Neural progenitor cell (in vitro differentiated cells): ENCODE data around the gene MAP4K5. TPM values are rescaled to one million over a fixed set of nuclear protein-coding genes. Genes with fewer than 3 reads are reported as not detected.

ENCODE experiments used
- DNase-seq: peaks from one replicate; pipeline ENCODE4 v3.0.0-alpha.2; 2016; ENCODE audit warnings: low spot score
- H2AFZ ChIP-seq: fragments of 200-600 bp; sonication (generic); replicated peaks from 2 replicates; pipeline ENCODE4 v1.6.1; 2016; ENCODE audit warnings: antibody characterized with exemption
- H3F3A ChIP-seq: fragments of 200-600 bp; sonication (generic); 2 replicates; pipeline ENCODE4 v1.6.1; 2016; ENCODE audit warnings: antibody characterized with exemption, low read depth
- H3K27ac ChIP-seq: fragments of 200-600 bp; sonication (generic); 2 replicates; pipeline ENCODE4 v1.5.1; 2016; ENCODE audit warnings: mild to moderate bottlenecking
- H3K27me3 ChIP-seq: fragments of 200-600 bp; sonication (generic); 2 replicates; pipeline ENCODE4 v1.6.1; 2016; ENCODE audit warnings: mild to moderate bottlenecking, moderate library complexity
- H3K36me3 ChIP-seq: fragments of 200-600 bp; sonication (generic); 2 replicates; pipeline ENCODE4 v1.5.1; 2016
- H3K4me1 ChIP-seq: fragments of 200-600 bp; sonication (generic); 2 replicates; pipeline ENCODE4 v1.6.1; 2016; ENCODE audit warnings: mixed run types
- H3K4me2 ChIP-seq: fragments of 200-600 bp; sonication (generic); 2 replicates; pipeline ENCODE4 v1.6.1; 2016
- H3K4me3 ChIP-seq: fragments of 200-600 bp; sonication (generic); 2 replicates; pipeline ENCODE4 v1.5.1; 2016
- H3K79me2 ChIP-seq: fragments of 200-600 bp; sonication (generic); 2 replicates; pipeline ENCODE4 v1.6.1; 2016; ENCODE audit warnings: low read depth
- H3K9ac ChIP-seq: fragments of 200-600 bp; sonication (generic); 2 replicates; pipeline ENCODE4 v1.6.1; 2016
- H3K9me3 ChIP-seq: fragments of 200-600 bp; sonication (generic); 2 replicates; pipeline ENCODE4 v1.5.1; 2016; ENCODE audit warnings: low read depth
- H4K20me1 ChIP-seq: fragments of 200-600 bp; sonication (generic); 2 replicates; pipeline ENCODE4 v1.6.1; 2016; ENCODE audit warnings: low read depth
- H3K27ac Mint-ChIP-seq: 3 replicates; pipeline ENCODE4 v1.8.0; 2021; ENCODE audit warnings: mixed read lengths
- H3K27me3 Mint-ChIP-seq: 2 replicates; pipeline ENCODE4 v1.8.0; 2022; ENCODE audit warnings: low read depth, mild to moderate bottlenecking, inconsistent platforms, moderate library complexity, mixed read lengths; ENCODE audit not compliant: insufficient read depth
- H3K36me3 Mint-ChIP-seq: 3 replicates; pipeline ENCODE4 v1.8.0; 2021; ENCODE audit warnings: mixed read lengths
- H3K4me1 Mint-ChIP-seq: 3 replicates; pipeline ENCODE4 v1.8.0; 2021; ENCODE audit warnings: mixed read lengths
- H3K4me3 Mint-ChIP-seq: 3 replicates; pipeline ENCODE4 v1.8.0; 2021; ENCODE audit warnings: mild to moderate bottlenecking, moderate library complexity, mixed read lengths
- H3K9me3 Mint-ChIP-seq: 3 replicates; pipeline ENCODE4 v1.8.0; 2020; ENCODE audit warnings: mixed read lengths
- CTCF ChIP-seq: fragments of 200-600 bp; sonication (generic); IDR thresholded peaks from 2 replicates; pipeline ENCODE4 v1.5.1; 2017; ENCODE audit warnings: antibody characterized with exemption, mild to moderate bottlenecking
- EZH2 ChIP-seq: fragments of 200-600 bp; sonication (generic); IDR thresholded peaks from 2 replicates; pipeline ENCODE4 v1.6.1; 2017; ENCODE audit warnings: antibody characterized with exemption, mild to moderate bottlenecking, moderate library complexity
- EZH2phosphoT487 ChIP-seq: fragments of 200-600 bp; sonication (generic); IDR thresholded peaks from 2 replicates; pipeline ENCODE4 v1.6.1; 2017; ENCODE audit warnings: antibody characterized with exemption
- total RNA-seq: library from RNA; depleted of rRNA; stranded (reverse); fragments of >200 nt; gene quantifications from 2 replicates; pipeline ENCODE4 v1.2.3, GENCODE V29; 2015; ENCODE audit warnings: low replicate concordance

Gene MAP4K5
- total RNA-seq, 1 donor from 2014 or later, result 114 TPM

DNA sequence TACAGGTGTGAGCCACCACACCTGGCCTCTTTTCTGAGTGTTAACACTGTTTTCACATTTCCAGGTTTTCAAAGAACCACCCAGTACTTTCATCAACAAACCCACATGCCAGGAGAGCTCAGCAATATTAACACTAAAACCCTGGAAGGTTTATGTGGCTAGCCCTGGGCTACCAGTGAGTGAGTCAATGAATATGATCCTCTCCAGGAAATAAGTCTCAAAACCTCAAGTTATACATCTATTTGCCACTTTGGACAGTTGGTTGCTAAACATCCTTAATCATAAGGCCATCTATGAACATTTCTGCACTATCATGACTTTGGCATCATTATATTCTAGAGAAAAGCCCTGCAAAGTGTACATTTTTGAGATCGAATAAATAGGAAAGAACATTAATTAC is 129.4 kb downstream of the MAP4K5 start:
- Mint-ChIP-seq H3K4me1 (peaks cover 9% of the 10 kb centered on the region), H3K36me3 (peaks cover 11% of the 10 kb centered on the region), H3K27me3 (peaks cover 3% of the 10 kb centered on the region), H3K4me3 (no peak overlapping the region), H3K27ac (no peak overlapping the region), H3K9me3 (peaks cover 10% of the 10 kb centered on the region)
- H3K4me1 ChIP-seq, result peaks cover 7% of the 10 kb centered on the region
- no peak for DNase-seq
- H3K4me2 ChIP-seq, result no peak overlapping the region
- H3K27ac ChIP-seq, result no peak overlapping the region
- H3K79me2 ChIP-seq, result no peaks in the 10 kb centered on the region
- no peaks in the 10 kb centered on the region for H3K36me3 ChIP-seq
- H4K20me1 ChIP-seq, result no peaks in the 10 kb centered on the region
- no peak for TF ChIP-seq EZH2
- no peak for TF ChIP-seq EZH2phosphoT487
- TF ChIP-seq CTCF, result no peak
- H3K9ac ChIP-seq, result no peak overlapping the region
- H3K27me3 ChIP-seq, result peaks cover 4% of the 10 kb centered on the region
- peaks cover 33% of the 10 kb centered on the region for H3F3A ChIP-seq
- no peak overlapping the region for H2AFZ ChIP-seq
- H3K9me3 ChIP-seq, result peaks cover 4% of the 10 kb centered on the region
- H3K4me3 ChIP-seq, result no peak overlapping the region

DNA sequence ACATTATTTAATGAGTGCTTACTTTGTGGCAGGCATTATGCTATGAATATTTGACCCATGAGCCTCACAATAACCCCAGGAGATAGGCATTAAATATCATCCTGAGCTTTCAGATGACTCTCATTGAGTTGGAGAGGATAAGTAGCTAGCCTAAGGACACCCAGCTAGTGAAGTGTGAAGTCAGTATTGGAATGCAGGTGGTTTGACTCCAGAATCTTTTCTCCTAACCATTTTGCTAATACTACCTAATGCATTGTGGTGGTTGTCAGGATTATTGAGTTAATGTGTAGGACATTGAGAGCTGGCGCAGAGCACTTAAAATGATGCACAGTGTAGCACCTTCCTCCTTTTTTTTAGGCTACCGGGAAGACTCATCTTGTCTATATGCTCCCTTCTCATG is 131.9 kb downstream of the MAP4K5 start:
- TF ChIP-seq CTCF (no peak), EZH2 (no peak), EZH2phosphoT487 (no peak)
- no peak overlapping the region for H3K27ac ChIP-seq
- peaks cover 53% of the 10 kb centered on the region for H3F3A ChIP-seq
- no peak overlapping the region for H3K4me2 ChIP-seq
- H4K20me1 ChIP-seq, result no peaks in the 10 kb centered on the region
- H3K9me3 ChIP-seq, result peaks cover 3% of the 10 kb centered on the region
- Mint-ChIP-seq H3K27ac (no peak overlapping the region), H3K36me3 (peaks cover under 1% of the 10 kb centered on the region), H3K4me1 (peaks cover 22% of the 10 kb centered on the region), H3K27me3 (peaks cover 12% of the 10 kb centered on the region), H3K4me3 (no peak overlapping the region), H3K9me3 (peaks cover 2% of the 10 kb centered on the region)
- DNase-seq, result no peak
- H3K79me2 ChIP-seq, result no peaks in the 10 kb centered on the region
- no peak overlapping the region for H3K4me3 ChIP-seq
- H3K36me3 ChIP-seq, result no peaks in the 10 kb centered on the region
- H3K9ac ChIP-seq, result no peak overlapping the region
- no peak overlapping the region for H2AFZ ChIP-seq
- peaks cover 13% of the 10 kb centered on the region for H3K4me1 ChIP-seq
- peaks cover 24% of the 10 kb centered on the region for H3K27me3 ChIP-seq

GRCh38 chr14:50399251-50400032 is 132.9 kb downstream of the MAP4K5 start:
- Histone ChIP-seq H3K27me3 (peaks cover 33% of the 10 kb centered on the region), H3K4me3 (no peak overlapping the region), H3K36me3 (no peaks in the 10 kb centered on the region), H4K20me1 (no peaks in the 10 kb centered on the region), H3K9ac (no peak overlapping the region), H3F3A (peaks cover 53% of the 10 kb centered on the region), H3K9me3 (no peaks in the 10 kb centered on the region), H3K4me1 (peaks cover 13% of the 10 kb centered on the region), H3K79me2 (no peaks in the 10 kb centered on the region), H3K27ac (no peak overlapping the region), H2AFZ (no peak overlapping the region), H3K4me2 (no peak overlapping the region)
- TF ChIP-seq EZH2phosphoT487 (no peak), CTCF (no peak), EZH2 (no peak)
- no peak overlapping the region for H3K4me3 Mint-ChIP-seq
- H3K9me3 Mint-ChIP-seq, result no peaks in the 10 kb centered on the region
- DNase-seq, result no peak
- H3K27ac Mint-ChIP-seq, result no peak overlapping the region
- H3K4me1 Mint-ChIP-seq, result peaks cover 22% of the 10 kb centered on the region
- no peaks in the 10 kb centered on the region for H3K36me3 Mint-ChIP-seq
- peaks cover 15% of the 10 kb centered on the region for H3K27me3 Mint-ChIP-seq
